Retinal pigment epithelial cell (primary cell): ENCODE results near the gene GLYATL1.

Experiments
- DNase-seq: peaks from one replicate; pipeline ENCODE4 v3.0.0-alpha.2; 2010; ENCODE audit warnings: low read depth
- H3K4me3 ChIP-seq: 2 replicates; pipeline ENCODE4 v1.5.1; 2011; ENCODE audit warnings: mild to moderate bottlenecking, low read length, control low read depth, moderate library complexity
- CTCF ChIP-seq: conservative IDR thresholded peaks from 2 replicates; pipeline ENCODE4 v1.5.1; 2011; ENCODE audit warnings: low read depth, low read length, control low read depth, inconsistent platforms

The GLYATL1 gene

GRCh38 chr11:58958500-58958899, 19.2 kb downstream of the GLYATL1 start:
- H3K4me3 ChIP-seq, result no peak overlapping the region
- DNase-seq, result no peak
- TF ChIP-seq CTCF, result peak; percentile 30

- DNase-seq, result peak; percentile 39
- peak overlapping the region; percentile 34 for H3K4me3 ChIP-seq
- peak; percentile 29 for TF ChIP-seq CTCF
Observed at GRCh38 chr11:58963551-58964104, 24.3 kb downstream of the GLYATL1 start.

- DNase-seq, result no peak
- no peak overlapping the region for H3K4me3 ChIP-seq
- no peak for TF ChIP-seq CTCF
Observed at GRCh38 chr11:58965246-58965985, 26.1 kb downstream of the GLYATL1 start.

GRCh38 chr11:58968251-58968711, 29.0 kb downstream of the GLYATL1 start:
- no peak for TF ChIP-seq CTCF
- DNase-seq, result no peak
- H3K4me3 ChIP-seq, result no peak overlapping the region

- no peak overlapping the region for H3K4me3 ChIP-seq
- DNase-seq, result no peak
- no peak for TF ChIP-seq CTCF
Observed at GRCh38 chr11:58977470-58977869, 38.2 kb downstream of the GLYATL1 start.

GRCh38 chr11:58979222-58979621, 39.9 kb downstream of the GLYATL1 start:
- DNase-seq, result no peak
- H3K4me3 ChIP-seq, result no peak overlapping the region
- TF ChIP-seq CTCF, result no peak

- H3K4me3 ChIP-seq, result no peak overlapping the region
- TF ChIP-seq CTCF, result no peak
- no peak for DNase-seq
Observed at GRCh38 chr11:58980159-58980843, 41.0 kb downstream of the GLYATL1 start.
